ENCODE results near the gene COX7A2L. TPM values are rescaled to one million over a fixed set of nuclear protein-coding genes. Genes with fewer than 3 reads are reported as not detected.

The COX7A2L gene
- total RNA-seq, 4 donors from 2014 or later: 108 to 152 (median 126) TPM

- no peak for ATAC-seq (ENCODE audit: low FRiP score)
- TF ChIP-seq CTCF (IDR thresholded peaks at IDR 0.05): no peak
- DNase-seq (ENCODE audit: low spot score): no peak
Observed at GRCh38 chr2:42366411-42366810, 5.4 kb upstream of the COX7A2L start.

- DNase-seq (ENCODE audit: low spot score) (no peak), ATAC-seq (ENCODE audit: low FRiP score) (no peak)
- no peak for TF ChIP-seq CTCF (IDR thresholded peaks at IDR 0.05)
Observed at GRCh38 chr2:42364658-42365057, 3.6 kb upstream of the COX7A2L start.

- DNase-seq (ENCODE audit: low spot score): no peak
- TF ChIP-seq CTCF (IDR thresholded peaks at IDR 0.05): no peak
- ATAC-seq (ENCODE audit: low FRiP score): no peak
Observed at GRCh38 chr2:42363413-42363812, 2.4 kb upstream of the COX7A2L start.

- no peak for DNase-seq (ENCODE audit: low spot score)
- TF ChIP-seq CTCF (IDR thresholded peaks at IDR 0.05): no peak
- ATAC-seq (ENCODE audit: low FRiP score): no peak
Observed at GRCh38 chr2:42361728-42362283, 789 bp upstream of the COX7A2L start.

GRCh38 chr2:42360493-42360889 lies 526 bp downstream of the COX7A2L start:
- DNase-seq (ENCODE audit: low spot score) (no peak), ATAC-seq (ENCODE audit: low FRiP score) (no peak)
- no peak for TF ChIP-seq CTCF (IDR thresholded peaks at IDR 0.05)

GRCh38 chr2:42359965-42360483 lies 993 bp downstream of the COX7A2L start:
- no peak for TF ChIP-seq CTCF (IDR thresholded peaks at IDR 0.05)
- DNase-seq (ENCODE audit: low spot score): no peak
- no peak for ATAC-seq (ENCODE audit: low FRiP score)

GRCh38 chr2:42359304-42359964 lies 1.6 kb downstream of the COX7A2L start:
- DNase-seq (ENCODE audit: low spot score) (no peak), ATAC-seq (ENCODE audit: low FRiP score) (no peak)
- TF ChIP-seq CTCF (IDR thresholded peaks at IDR 0.05): no peak
